ENCODE results near the gene VAV3. TPM values are rescaled to one million over a fixed set of nuclear protein-coding genes. Genes with fewer than 3 reads are reported as not detected.
A peak's percentile ranks its signal among the peaks of the same experiment; 100 is the strongest.

Gene VAV3
- total and polyA plus RNA-seq, 8 donors: 7.1 to 21.4 (median 12.8) TPM

DNA sequence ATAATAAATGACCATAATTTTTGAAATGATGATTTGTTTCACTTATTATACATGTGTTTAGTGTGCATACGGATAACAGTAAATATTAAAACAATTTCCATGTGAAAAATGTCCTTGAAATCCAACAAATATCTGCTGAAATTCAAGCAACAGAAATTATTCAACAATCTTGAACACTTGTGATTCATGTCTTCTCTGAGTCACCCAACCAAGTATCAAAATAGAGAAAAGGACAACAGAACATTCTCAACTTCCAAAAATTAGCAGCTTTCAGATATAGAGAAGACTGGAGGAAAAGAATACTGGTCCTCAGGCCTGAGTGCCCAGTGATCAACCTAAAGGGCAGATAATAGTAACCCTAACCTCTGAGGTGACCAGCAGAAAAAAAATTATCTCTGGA, 90.8 kb downstream of the VAV3 start:
- Histone ChIP-seq H3K27me3 (no peaks in the 10 kb centered on the region), H3K36me3 (no peaks in the 10 kb centered on the region), H3K4me1 (peaks cover 0 to 7% (median 0%) of the 10 kb centered on the region in 3 donors), H3K9me3 (no peaks in the 10 kb centered on the region), H3K27ac (no peak overlapping the region), H3K4me3 (no peak overlapping the region)
- ATAC-seq: no peak
- no peak for FAIRE-seq
- TF ChIP-seq CTCF (IDR thresholded peaks at IDR 0.05): no peak
- WGBS, 2 donors: 53 to 57% methylated on average over 1 of the region's 1 CpG
- DNase-seq: no peak
- intact Hi-C loops (cut with DNase I): no loop called here

DNA sequence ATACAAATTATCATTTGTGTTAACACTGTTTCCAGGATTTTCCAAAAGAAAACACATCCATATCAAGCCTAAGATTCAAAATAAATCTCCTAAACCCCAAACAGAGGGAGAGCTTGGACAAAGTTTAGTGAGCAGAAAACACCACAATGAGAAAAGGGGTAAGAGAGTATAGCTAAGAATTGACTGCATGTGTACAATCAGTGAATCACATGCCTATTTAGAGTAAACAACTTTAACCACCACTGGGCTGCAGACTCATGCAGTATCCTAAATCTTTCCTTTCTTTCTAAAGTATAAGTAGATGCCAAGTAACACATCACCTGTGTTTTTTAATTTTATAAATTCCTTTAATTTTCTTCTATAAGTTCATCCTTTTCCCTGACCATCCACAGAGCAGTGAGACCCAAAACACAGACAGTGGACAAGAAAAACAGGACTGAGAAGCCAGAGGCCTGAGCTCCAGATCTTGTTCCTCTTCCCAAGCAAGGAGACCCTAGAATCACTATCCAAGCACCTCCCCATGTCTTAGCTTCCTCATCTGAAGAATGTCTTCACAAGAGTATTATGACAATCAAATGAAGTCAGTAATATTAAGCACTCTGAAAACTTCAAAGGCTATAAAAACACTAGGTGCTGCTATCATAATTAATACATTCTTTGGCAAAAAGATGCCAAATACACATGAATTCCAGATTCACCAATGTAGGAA, 93.1 kb downstream of the VAV3 start:
- no peak for ATAC-seq
- Histone ChIP-seq H3K27me3 (no peaks in the 10 kb centered on the region), H3K9me3 (no peaks in the 10 kb centered on the region), H3K4me1 (peaks cover 0 to 7% (median 0%) of the 10 kb centered on the region in 3 donors), H3K36me3 (no peaks in the 10 kb centered on the region), H3K4me3 (no peak overlapping the region), H3K27ac (no peak overlapping the region)
- intact Hi-C loops (cut with DNase I): no loop called here
- no peak for FAIRE-seq
- no peak for DNase-seq
- TF ChIP-seq CTCF (IDR thresholded peaks at IDR 0.05): no peak

DNA sequence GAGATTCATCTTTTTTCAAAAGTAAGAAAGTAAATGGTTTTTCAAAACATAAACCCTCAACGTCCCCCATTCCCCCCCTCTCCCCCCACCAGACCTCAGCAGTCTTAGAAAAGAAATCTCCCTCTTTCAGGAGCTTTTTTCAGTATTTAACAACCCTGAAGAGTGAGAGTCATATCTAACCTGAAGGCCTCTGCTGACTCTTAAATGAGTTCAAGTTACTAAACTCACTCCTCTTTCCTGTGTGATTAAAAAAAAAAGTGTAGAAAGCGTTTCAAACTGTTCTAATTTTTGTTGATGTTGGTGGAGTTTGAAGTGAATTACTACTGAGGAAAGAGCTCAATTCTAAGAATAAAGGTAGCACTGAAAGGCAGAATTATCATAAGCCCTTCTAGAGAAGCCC, 93.7 kb downstream of the VAV3 start:
- DNase-seq (no peak), ATAC-seq (no peak), FAIRE-seq (no peak)
- Histone ChIP-seq H3K4me1 (peaks cover 0 to 7% (median 0%) of the 10 kb centered on the region in 3 donors), H3K27me3 (no peaks in the 10 kb centered on the region), H3K9me3 (no peaks in the 10 kb centered on the region), H3K4me3 (no peak overlapping the region), H3K27ac (no peak overlapping the region), H3K36me3 (no peaks in the 10 kb centered on the region)
- no peak for TF ChIP-seq CTCF (IDR thresholded peaks at IDR 0.05)
- intact Hi-C loops (cut with DNase I): no loop called here
- WGBS, 2 donors: 22 to 32% methylated on average over 2 of the region's 2 CpGs

DNA sequence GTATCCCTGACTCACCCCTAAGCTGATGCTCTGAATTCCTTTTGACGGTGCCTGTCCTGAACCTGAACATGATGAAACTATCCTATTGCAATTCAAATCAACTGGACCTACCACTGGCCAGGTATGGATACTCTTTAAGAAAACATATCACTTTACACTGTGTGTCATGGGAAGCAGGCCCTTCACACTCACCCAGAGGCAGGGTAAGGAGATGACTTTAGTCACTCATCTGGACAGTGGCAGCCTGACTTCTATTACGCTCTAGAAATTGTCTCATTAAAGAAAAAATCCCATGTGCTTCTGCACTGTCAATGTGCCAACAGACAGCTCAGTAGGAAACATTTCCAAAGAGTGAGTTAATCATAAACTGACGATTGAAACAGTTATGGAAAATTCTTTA, 94.3 kb downstream of the VAV3 start:
- FAIRE-seq (no peak), DNase-seq (no peak), ATAC-seq (peak; percentile 40 to 73 (median 55))
- no peaks in the 10 kb centered on the region for H3K9me3 ChIP-seq
- H3K27ac ChIP-seq: no peak overlapping the region
- intact Hi-C loops (cut with DNase I): no loop called here
- WGBS, 2 donors: 28 to 32% methylated on average over 3 of the region's 3 CpGs
- no peaks in the 10 kb centered on the region for H3K36me3 ChIP-seq
- no peaks in the 10 kb centered on the region for H3K27me3 ChIP-seq
- no peak for TF ChIP-seq CTCF (IDR thresholded peaks at IDR 0.05)
- no peak overlapping the region for H3K4me3 ChIP-seq
- peaks cover 0 to 7% (median 0%) of the 10 kb centered on the region in 3 donors for H3K4me1 ChIP-seq

GRCh38 chr1:107867897-107868296, 97.1 kb downstream of the VAV3 start:
- H3K36me3 ChIP-seq: no peaks in the 10 kb centered on the region
- no peak overlapping the region for H3K27ac ChIP-seq
- peaks cover 0 to 7% (median 0%) of the 10 kb centered on the region in 3 donors for H3K4me1 ChIP-seq
- no peak for ATAC-seq
- no peak for DNase-seq
- H3K9me3 ChIP-seq: no peaks in the 10 kb centered on the region
- no peak for TF ChIP-seq CTCF (IDR thresholded peaks at IDR 0.05)
- intact Hi-C loops (cut with DNase I): no loop called here
- no peaks in the 10 kb centered on the region for H3K27me3 ChIP-seq
- H3K4me3 ChIP-seq: no peak overlapping the region
- WGBS, 2 donors: 22 to 26% methylated on average over 1 of the region's 1 CpG
- no peak for FAIRE-seq

Data from pancreas (tissue), 10 donors.